Panc1 (cell line): ENCODE data around the gene ITGBL1.

ENCODE experiments used
- CTCF ChIP-seq: fragments of 450-650 bp; IDR thresholded peaks from 2 replicates; pipeline ENCODE4 v1.5.1; 2017; ENCODE audit warnings: mild to moderate bottlenecking
- POLR2AphosphoS5 ChIP-seq: IDR thresholded peaks from 2 replicates; pipeline ENCODE4 v1.6.1; 2012; ENCODE audit warnings: mild to moderate bottlenecking, low read depth, low read length, moderate library complexity
- SIN3A ChIP-seq: IDR thresholded peaks from 2 replicates; pipeline ENCODE4 v1.6.1; 2012; ENCODE audit warnings: low read depth, mild to moderate bottlenecking, low read length, moderate library complexity, borderline replicate concordance; ENCODE audit not compliant: insufficient read depth
- TCF7L2 ChIP-seq: IDR thresholded peaks from 2 replicates; pipeline ENCODE4 v1.6.1; 2011; ENCODE audit warnings: mild to moderate bottlenecking, low read depth, low read length, inconsistent platforms
- TF ChIP-seq, protein P1 (sequence below), 2 experiments: IDR thresholded peaks; 2 replicates each; pipeline ENCODE4 v1.6.1; 2011 to 2012; ENCODE audit warnings: low read depth in 2 of 2, control low read depth in 1 of 2, low read length in 1 of 2, mild to moderate bottlenecking in 1 of 2, moderate library complexity in 1 of 2; ENCODE audit not compliant: insufficient read depth in 1 of 2

DNA sequence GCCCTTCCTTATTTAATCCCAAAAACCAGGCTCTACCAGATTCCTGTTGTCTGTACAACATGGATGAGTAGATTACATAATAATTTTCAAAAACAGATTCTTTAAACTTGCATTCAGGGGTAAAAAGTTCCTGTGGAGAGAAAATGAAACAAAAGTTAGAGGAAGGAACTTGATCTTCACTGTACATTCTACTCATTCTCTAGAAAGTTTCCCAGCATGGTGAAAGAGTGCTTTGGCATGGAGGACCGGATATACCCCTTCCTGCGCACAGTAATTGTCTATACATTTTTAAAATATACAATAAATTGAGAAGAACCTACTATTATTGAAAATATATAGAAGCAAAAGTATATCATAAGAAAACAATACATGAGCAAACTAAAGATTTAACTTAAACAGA is 274.2 kb downstream of the ITGBL1 start:
- TF ChIP-seq SIN3A (no peak), CTCF (no peak), POLR2AphosphoS5 (no peak), TCF7L2 (no peak)
- TF ChIP-seq, protein P1, sequence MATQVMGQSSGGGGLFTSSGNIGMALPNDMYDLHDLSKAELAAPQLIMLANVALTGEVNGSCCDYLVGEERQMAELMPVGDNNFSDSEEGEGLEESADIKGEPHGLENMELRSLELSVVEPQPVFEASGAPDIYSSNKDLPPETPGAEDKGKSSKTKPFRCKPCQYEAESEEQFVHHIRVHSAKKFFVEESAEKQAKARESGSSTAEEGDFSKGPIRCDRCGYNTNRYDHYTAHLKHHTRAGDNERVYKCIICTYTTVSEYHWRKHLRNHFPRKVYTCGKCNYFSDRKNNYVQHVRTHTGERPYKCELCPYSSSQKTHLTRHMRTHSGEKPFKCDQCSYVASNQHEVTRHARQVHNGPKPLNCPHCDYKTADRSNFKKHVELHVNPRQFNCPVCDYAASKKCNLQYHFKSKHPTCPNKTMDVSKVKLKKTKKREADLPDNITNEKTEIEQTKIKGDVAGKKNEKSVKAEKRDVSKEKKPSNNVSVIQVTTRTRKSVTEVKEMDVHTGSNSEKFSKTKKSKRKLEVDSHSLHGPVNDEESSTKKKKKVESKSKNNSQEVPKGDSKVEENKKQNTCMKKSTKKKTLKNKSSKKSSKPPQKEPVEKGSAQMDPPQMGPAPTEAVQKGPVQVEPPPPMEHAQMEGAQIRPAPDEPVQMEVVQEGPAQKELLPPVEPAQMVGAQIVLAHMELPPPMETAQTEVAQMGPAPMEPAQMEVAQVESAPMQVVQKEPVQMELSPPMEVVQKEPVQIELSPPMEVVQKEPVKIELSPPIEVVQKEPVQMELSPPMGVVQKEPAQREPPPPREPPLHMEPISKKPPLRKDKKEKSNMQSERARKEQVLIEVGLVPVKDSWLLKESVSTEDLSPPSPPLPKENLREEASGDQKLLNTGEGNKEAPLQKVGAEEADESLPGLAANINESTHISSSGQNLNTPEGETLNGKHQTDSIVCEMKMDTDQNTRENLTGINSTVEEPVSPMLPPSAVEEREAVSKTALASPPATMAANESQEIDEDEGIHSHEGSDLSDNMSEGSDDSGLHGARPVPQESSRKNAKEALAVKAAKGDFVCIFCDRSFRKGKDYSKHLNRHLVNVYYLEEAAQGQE (IDR thresholded peaks at IDR 0.05; ENCODE audit: insufficient read depth in 1 of 2, low read depth in 2 of 2, low read length in 1 of 2) = no peak
